PC-9 (cell line): ENCODE measurements around the gene GRIP2. TPM values are rescaled to one million over a fixed set of nuclear protein-coding genes. Genes with fewer than 3 reads are reported as not detected.

ENCODE experiments used
- BruUV-seq: library from RNA; stranded (reverse); fragments of 400-500 nt; replicated peaks from 2 replicates; lab custom pipeline; 2021; lab: Mats Ljungman, UMichigan
- CTCF ChIA-PET: fragments of 300-600 bp; sonication (Branson Sonifier 250); formaldehyde crosslinking; loops from one replicate; lab custom pipeline; 2022; ENCODE audit warnings: antibody characterized with exemption; lab: Charles Lee
- POLR2A ChIA-PET: fragments of 300-600 bp; sonication (Branson Sonifier 250); formaldehyde crosslinking; loops from one replicate; lab custom pipeline; 2022; ENCODE audit warnings: antibody characterized with exemption; ENCODE audit not compliant: unreplicated experiment; lab: Charles Lee
- DNase-seq, 2 experiments: peaks; one replicate each; pipeline versions ENCODE4 v3.0.0 to v3.0.0-alpha.2; 2015 to 2022; ENCODE audit warnings: mixed read lengths in 1 of 2
- H2AFZ ChIP-seq: fragments of 200-600 bp; sonication (generic); 2 replicates; pipeline ENCODE4 v1.8.1; 2017; ENCODE audit warnings: antibody characterized with exemption
- H3F3A ChIP-seq: fragments of 200-600 bp; sonication (generic); 2 replicates; pipeline ENCODE4 v1.8.1; 2017; ENCODE audit warnings: antibody characterized with exemption, mild to moderate bottlenecking, low read depth; ENCODE audit not compliant: insufficient read depth
- H3K27ac ChIP-seq: fragments of 200-600 bp; sonication (generic); 2 replicates; pipeline ENCODE4 v1.6.1; 2016; ENCODE audit warnings: mixed run types
- H3K27me3 ChIP-seq: fragments of 200-600 bp; sonication (generic); 2 replicates; pipeline ENCODE4 v1.6.1; 2016; ENCODE audit warnings: low read depth, mixed run types; ENCODE audit not compliant: insufficient read depth
- H3K36me3 ChIP-seq: fragments of 200-600 bp; sonication (generic); 2 replicates; pipeline ENCODE4 v1.6.1; 2016; ENCODE audit warnings: low read depth, mixed run types
- H3K4me1 ChIP-seq: fragments of 200-600 bp; sonication (generic); replicated peaks from 2 replicates; pipeline ENCODE4 v1.6.1; 2016; ENCODE audit warnings: mixed run types; ENCODE audit not compliant: insufficient read depth
- H3K4me2 ChIP-seq: fragments of 200-600 bp; sonication (generic); 2 replicates; pipeline ENCODE4 v1.6.1; 2017; ENCODE audit warnings: mixed run types
- H3K4me3 ChIP-seq: fragments of 200-600 bp; sonication (generic); 2 replicates; pipeline ENCODE4 v1.6.1; 2016; ENCODE audit warnings: mixed run types
- H3K79me2 ChIP-seq: fragments of 200-600 bp; sonication (generic); 2 replicates; pipeline ENCODE4 v1.6.1; 2017; ENCODE audit warnings: low read depth, mixed run types
- H3K9me2 ChIP-seq: fragments of 200-600 bp; sonication (generic); 2 replicates; pipeline ENCODE4 v1.8.1; 2017; ENCODE audit warnings: mild to moderate bottlenecking; ENCODE audit not compliant: insufficient read depth
- H3K9me3 ChIP-seq: fragments of 200-600 bp; sonication (generic); 2 replicates; pipeline ENCODE4 v1.8.1; 2016; ENCODE audit warnings: low read depth; ENCODE audit not compliant: insufficient read depth
- H4K20me1 ChIP-seq: fragments of 200-600 bp; sonication (generic); 2 replicates; pipeline ENCODE4 v1.8.1; 2017; ENCODE audit not compliant: insufficient read depth
- EZH2 ChIP-seq: fragments of 200-600 bp; sonication (generic); IDR thresholded peaks from 2 replicates; pipeline ENCODE4 v1.8.0; 2017; ENCODE audit warnings: antibody characterized with exemption, low read depth
- intact Hi-C: fragments of 100-400 bp; cut with micrococcal nuclease; formaldehyde crosslinking; loops from one replicate; pipeline ENCODE4 v1.10.0; 2022; ENCODE audit not compliant: unreplicated experiment
- total RNA-seq: library from RNA; stranded (reverse); gene quantifications from 2 replicates; pipeline ENCODE4 v1.2.3, GENCODE V29; 2021
- TF ChIP-seq, protein P1 (sequence below): fragments of 200-600 bp; sonication (generic); conservative IDR thresholded peaks from 2 replicates; pipeline ENCODE4 v1.6.1; 2017; ENCODE audit warnings: mixed run types, antibody characterized with exemption, mild to moderate bottlenecking, moderate library complexity

GRIP2 gene
- total RNA-seq, 1 experiment from 2014 or later, result not detected

DNA sequence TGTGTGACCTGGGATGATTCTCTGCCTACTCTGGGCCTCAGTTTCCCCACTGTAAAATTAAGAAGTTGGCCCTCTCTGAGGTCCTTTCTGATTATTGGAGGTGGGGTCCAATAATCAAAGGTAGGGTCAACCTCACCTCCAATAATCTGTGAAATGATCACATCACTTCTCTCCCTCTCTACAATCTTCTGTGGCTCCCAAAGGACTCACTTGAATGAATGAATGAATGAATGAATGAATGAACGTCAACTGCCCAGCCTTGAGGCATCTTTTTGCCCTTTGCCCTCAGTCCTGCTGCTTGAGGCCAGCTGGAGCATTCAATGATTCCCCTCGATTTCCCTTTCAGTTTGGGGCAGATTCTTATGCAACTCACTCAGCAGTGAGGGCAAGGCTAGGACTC is 26.7 kb upstream of the GRIP2 start:
- Histone ChIP-seq H2AFZ (no peak overlapping the region), H3K9me3 (no peaks in the 10 kb centered on the region), H3K4me2 (no peak overlapping the region), H3K36me3 (no peaks in the 10 kb centered on the region), H3K4me3 (no peak overlapping the region), H3K27me3 (peaks cover 71% of the 10 kb centered on the region), H4K20me1 (no peaks in the 10 kb centered on the region), H3K27ac (no peak overlapping the region), H3F3A (no peaks in the 10 kb centered on the region), H3K9me2 (no peaks in the 10 kb centered on the region), H3K4me1 (no peaks in the 10 kb centered on the region), H3K79me2 (no peaks in the 10 kb centered on the region)
- BruUV-seq, result no TSS peak
- ChIA-PET POLR2A (no interaction called here), CTCF (no interaction called here)
- no peak for DNase-seq
- TF ChIP-seq EZH2, result no peak
- TF ChIP-seq, protein P1, sequence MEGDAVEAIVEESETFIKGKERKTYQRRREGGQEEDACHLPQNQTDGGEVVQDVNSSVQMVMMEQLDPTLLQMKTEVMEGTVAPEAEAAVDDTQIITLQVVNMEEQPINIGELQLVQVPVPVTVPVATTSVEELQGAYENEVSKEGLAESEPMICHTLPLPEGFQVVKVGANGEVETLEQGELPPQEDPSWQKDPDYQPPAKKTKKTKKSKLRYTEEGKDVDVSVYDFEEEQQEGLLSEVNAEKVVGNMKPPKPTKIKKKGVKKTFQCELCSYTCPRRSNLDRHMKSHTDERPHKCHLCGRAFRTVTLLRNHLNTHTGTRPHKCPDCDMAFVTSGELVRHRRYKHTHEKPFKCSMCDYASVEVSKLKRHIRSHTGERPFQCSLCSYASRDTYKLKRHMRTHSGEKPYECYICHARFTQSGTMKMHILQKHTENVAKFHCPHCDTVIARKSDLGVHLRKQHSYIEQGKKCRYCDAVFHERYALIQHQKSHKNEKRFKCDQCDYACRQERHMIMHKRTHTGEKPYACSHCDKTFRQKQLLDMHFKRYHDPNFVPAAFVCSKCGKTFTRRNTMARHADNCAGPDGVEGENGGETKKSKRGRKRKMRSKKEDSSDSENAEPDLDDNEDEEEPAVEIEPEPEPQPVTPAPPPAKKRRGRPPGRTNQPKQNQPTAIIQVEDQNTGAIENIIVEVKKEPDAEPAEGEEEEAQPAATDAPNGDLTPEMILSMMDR, result no peak
- intact Hi-C loops, result no loop called here

DNA sequence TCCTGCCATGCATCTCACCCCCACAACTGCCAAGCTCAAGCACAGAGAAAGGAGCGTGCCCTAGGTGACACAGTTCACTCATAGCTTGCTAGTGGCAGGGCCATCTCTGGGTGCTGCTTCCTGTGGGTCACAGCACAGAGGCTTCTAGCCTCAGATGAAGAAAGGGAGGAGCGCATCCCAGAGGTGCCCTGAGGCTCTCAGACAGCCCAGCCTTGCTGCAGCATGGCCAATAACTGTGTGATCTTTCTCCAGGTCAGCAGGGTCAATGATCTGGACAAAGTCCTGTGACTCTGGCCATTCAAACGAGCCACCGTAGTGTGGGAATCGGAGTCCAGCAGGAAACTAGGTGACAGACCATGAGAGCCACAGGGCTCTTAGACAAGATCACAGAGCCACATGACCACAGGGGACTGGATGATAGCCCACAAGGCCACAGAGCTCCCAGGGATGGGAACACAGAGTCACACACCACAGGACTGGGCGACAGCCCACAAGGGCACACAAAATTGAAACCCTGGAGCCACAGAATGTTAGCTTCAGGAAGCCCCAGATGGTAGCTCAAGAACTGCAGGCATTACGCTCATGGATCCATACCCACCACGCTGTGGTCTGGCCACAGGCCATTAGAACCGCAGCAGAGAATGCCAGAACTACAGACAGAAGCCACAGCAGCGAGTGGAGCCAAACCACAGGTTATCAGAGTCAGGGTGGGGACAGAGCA is 25.9 kb upstream of the GRIP2 start:
- POLR2A ChIA-PET, result no interaction called here
- H3K4me1 ChIP-seq, result no peaks in the 10 kb centered on the region
- no peaks in the 10 kb centered on the region for H3K9me2 ChIP-seq
- peaks cover 71% of the 10 kb centered on the region for H3K27me3 ChIP-seq
- no peak overlapping the region for H2AFZ ChIP-seq
- no peak overlapping the region for H3K4me3 ChIP-seq
- DNase-seq, result no peak
- H3K9me3 ChIP-seq, result no peaks in the 10 kb centered on the region
- H3F3A ChIP-seq, result no peaks in the 10 kb centered on the region
- intact Hi-C loops, result no loop called here
- H3K27ac ChIP-seq, result no peak overlapping the region
- H3K79me2 ChIP-seq, result no peaks in the 10 kb centered on the region
- H3K36me3 ChIP-seq, result no peaks in the 10 kb centered on the region
- no TSS peak for BruUV-seq
- TF ChIP-seq, protein P1, result no peak
- no peak for TF ChIP-seq EZH2
- H4K20me1 ChIP-seq, result no peaks in the 10 kb centered on the region
- CTCF ChIA-PET, result no interaction called here
- no peak overlapping the region for H3K4me2 ChIP-seq

DNA sequence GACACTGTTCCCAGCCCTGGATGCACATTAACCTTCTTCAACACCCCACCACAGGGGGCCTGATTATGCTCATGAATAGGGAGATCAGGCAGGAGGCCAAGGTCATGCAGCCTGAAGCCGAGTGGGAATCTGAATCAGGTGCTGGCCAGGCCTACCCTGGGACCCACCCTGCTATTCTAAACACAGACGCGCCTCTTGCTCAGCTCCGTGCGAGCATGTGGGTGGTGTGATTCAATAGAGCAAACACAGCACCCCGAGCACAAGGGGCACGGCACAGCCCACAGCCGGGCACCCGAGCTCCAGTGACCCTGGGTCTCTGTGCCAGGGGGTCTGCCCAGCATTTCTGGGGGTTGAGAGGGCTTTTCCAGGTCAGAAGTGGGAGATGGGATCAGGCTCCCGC is 24.6 kb upstream of the GRIP2 start:
- no TSS peak for BruUV-seq
- no peak for DNase-seq
- no peaks in the 10 kb centered on the region for H4K20me1 ChIP-seq
- no peak for TF ChIP-seq EZH2
- TF ChIP-seq, protein P1, result no peak
- H3K9me3 ChIP-seq, result no peaks in the 10 kb centered on the region
- peaks cover 74% of the 10 kb centered on the region for H3K27me3 ChIP-seq
- H3F3A ChIP-seq, result no peaks in the 10 kb centered on the region
- no peaks in the 10 kb centered on the region for H3K79me2 ChIP-seq
- no peaks in the 10 kb centered on the region for H3K9me2 ChIP-seq
- no peaks in the 10 kb centered on the region for H3K36me3 ChIP-seq
- H3K4me3 ChIP-seq, result no peak overlapping the region
- no peak overlapping the region for H2AFZ ChIP-seq
- no peak overlapping the region for H3K4me2 ChIP-seq
- POLR2A ChIA-PET, result interaction anchor here (0.6 kb wide), 1 partner anchor 41 kb away, joined by 4 read pairs; no protein-coding TSS in a partner anchor
- H3K27ac ChIP-seq, result no peak overlapping the region
- intact Hi-C loops, result no loop called here
- CTCF ChIA-PET, result no interaction called here
- no peaks in the 10 kb centered on the region for H3K4me1 ChIP-seq
